Testis (tissue), 3 donors: ENCODE data around the gene DSN1. TPM values are rescaled to one million over a fixed set of nuclear protein-coding genes. Genes with fewer than 3 reads are reported as not detected.

Experiments used
- polyA plus RNA-seq: library from polyadenylated mRNA; stranded (reverse); fragments of 350-450 nt; fragmentation: Illumina TruSeq; extraction: RNeasy Lipid Tissue Mini Kit (QIAGEN cat#74804); gene quantifications from one replicate; pipeline ENCODE4 v1.2.3, GENCODE V29; 2014; ENCODE audit warnings: low read depth, low replicate concordance; ENCODE audit not compliant: insufficient read depth
- total RNA-seq, 2 donors: library from RNA; depleted of rRNA; stranded (reverse); fragments of >200 nt; gene quantifications; one replicate each; pipeline ENCODE4 v1.2.3, GENCODE V29; 2016

The DSN1 gene
- total and polyA plus RNA-seq, 3 donors from 2014 or later = 24.6 to 38.6 (median 30.2) TPM

Other genes starting within 250 kb of the DSN1 start
- 100 to 1,000 TPM; 177 to 265 TPM for gene MYL9, start 232.2 kb downstream of the DSN1 start, total RNA-seq
- 594 TPM for gene MYL9, start 232.2 kb downstream of the DSN1 start, polyA plus RNA-seq
- gene TGIF2, start 200.2 kb downstream of the DSN1 start, total RNA-seq = 10 to 100 TPM; 34.3 to 37.2 TPM
- gene TGIF2, start 200.2 kb downstream of the DSN1 start, polyA plus RNA-seq = 24.0 TPM
- gene RAB5IF, start 168.0 kb downstream of the DSN1 start, total RNA-seq = 10 to 100 TPM; 75.7 to 81.3 TPM
- 93.1 TPM for gene RAB5IF, start 168.0 kb downstream of the DSN1 start, polyA plus RNA-seq
- under 1 TPM; 0.47 to 0.87 TPM for gene SLA2, start 127.6 kb downstream of the DSN1 start, total RNA-seq
- 1.1 TPM for gene SLA2, start 127.6 kb downstream of the DSN1 start, polyA plus RNA-seq
- gene NDRG3, start 27.7 kb downstream of the DSN1 start, total RNA-seq = 10 to 100 TPM; 65.3 to 70.7 TPM
- gene NDRG3, start 27.7 kb downstream of the DSN1 start, polyA plus RNA-seq = 202 TPM
- gene TLDC2, start 102.4 kb upstream of the DSN1 start, total RNA-seq = 1 to 10 TPM; 2.8 to 3.4 TPM
- 2.9 TPM for gene TLDC2, start 102.4 kb upstream of the DSN1 start, polyA plus RNA-seq
- 10 to 100 TPM; 61.9 to 79.0 TPM for gene SAMHD1, start 177.9 kb upstream of the DSN1 start, total RNA-seq
- gene SAMHD1, start 177.9 kb upstream of the DSN1 start, polyA plus RNA-seq = 38.7 TPM